PFSK-1 (cell line): ENCODE data around the gene CREB3L1.

Source experiments
- POLR2AphosphoS5 ChIP-seq: IDR thresholded peaks from 2 replicates; pipeline ENCODE4 v1.6.1; 2012; ENCODE audit warnings: low read depth, mild to moderate bottlenecking, control low read depth, low read length, moderate library complexity
- SIN3A ChIP-seq: IDR thresholded peaks from 2 replicates; pipeline ENCODE4 v1.6.1; 2012; ENCODE audit warnings: mild to moderate bottlenecking, low read length, moderate library complexity, borderline replicate concordance; ENCODE audit not compliant: insufficient read depth

GRCh38 chr11:46350695-46351094 is 73.2 kb downstream of the CREB3L1 start:
- no peak for TF ChIP-seq SIN3A
- no peak for TF ChIP-seq POLR2AphosphoS5
